HepG2 (cell line): ENCODE results near the gene NYAP1. TPM values are rescaled to one million over a fixed set of nuclear protein-coding genes. Genes with fewer than 3 reads are reported as not detected.

ENCODE experiments used
- ARNT2 ChIP-seq: sonication (generic); formaldehyde crosslinking; IDR thresholded peaks from 2 replicates; pipeline ENCODE4 v1.8.0; 2022; ENCODE audit warnings: mild to moderate bottlenecking, low read depth, missing genetic modification reagents, moderate library complexity
- BRCA1 ChIP-seq: sonication (generic); formaldehyde crosslinking; IDR thresholded peaks from 2 replicates; pipeline ENCODE4 v1.4.0; 2020; ENCODE audit warnings: missing genetic modification reagents
- CHCHD3 ChIP-seq: sonication (generic); formaldehyde crosslinking; IDR thresholded peaks from 2 replicates; pipeline ENCODE4 v1.8.0; 2022; ENCODE audit warnings: mild to moderate bottlenecking, missing genetic modification reagents, moderate library complexity
- CREB3 ChIP-seq: sonication (generic); formaldehyde crosslinking; IDR thresholded peaks from 2 replicates; pipeline ENCODE4 v1.5.0; 2020; ENCODE audit warnings: missing genetic modification reagents
- ETV5 ChIP-seq: IDR thresholded peaks from 2 replicates; pipeline ENCODE4 v1.6.1; 2018; ENCODE audit warnings: missing biosample characterization, missing genetic modification reagents, inconsistent platforms, borderline replicate concordance
- FIP1L1 ChIP-seq: fragments of 200-400 bp; formaldehyde crosslinking; IDR thresholded peaks from 2 replicates; pipeline ENCODE4 v1.6.1; 2018; ENCODE audit warnings: low read depth, mild to moderate bottlenecking, low read length, moderate library complexity, borderline replicate concordance; ENCODE audit not compliant: insufficient read depth
- FOXA3 ChIP-seq: IDR thresholded peaks from 2 replicates; pipeline ENCODE4 v1.6.1; 2016; ENCODE audit warnings: missing genetic modification reagents, missing compliant biosample characterization
- GFI1 ChIP-seq: sonication (generic); formaldehyde crosslinking; IDR thresholded peaks from 2 replicates; pipeline ENCODE4 v1.5.0; 2020; ENCODE audit warnings: missing genetic modification reagents, mild to moderate bottlenecking, borderline replicate concordance
- HHEX ChIP-seq: IDR thresholded peaks from 2 replicates; pipeline ENCODE4 v1.6.1; 2016; ENCODE audit warnings: control low read depth
- NAIF1 ChIP-seq: sonication (generic); formaldehyde crosslinking; IDR thresholded peaks from 2 replicates; pipeline ENCODE4 v1.5.0; 2020; ENCODE audit warnings: mild to moderate bottlenecking, missing genetic modification reagents, borderline replicate concordance
- NFYB ChIP-seq: sonication (generic); formaldehyde crosslinking; IDR thresholded peaks from 2 replicates; pipeline ENCODE4 v1.4.0; 2020; ENCODE audit warnings: missing genetic modification reagents
- PRPF4 ChIP-seq: fragments of 200-400 bp; formaldehyde crosslinking; IDR thresholded peaks from 2 replicates; pipeline ENCODE4 v1.6.1; 2016; ENCODE audit warnings: low read length, low read depth; ENCODE audit not compliant: poor library complexity, severe bottlenecking
- RORA ChIP-seq: sonication (generic); formaldehyde crosslinking; IDR thresholded peaks from 2 replicates; pipeline ENCODE4 v1.5.0; 2020; ENCODE audit warnings: mild to moderate bottlenecking, missing genetic modification reagents, moderate library complexity
- SIN3B ChIP-seq: fragments of 150-350 bp; IDR thresholded peaks from 2 replicates; pipeline ENCODE4 v1.6.1; 2014; ENCODE audit warnings: low read length
- SMC3 ChIP-seq: IDR thresholded peaks from 2 replicates; pipeline ENCODE4 v1.6.1; 2011; ENCODE audit warnings: low read length, improper control_type of control experiment
- SOX5 ChIP-seq: IDR thresholded peaks from 2 replicates; pipeline ENCODE4 v1.6.1; 2016; ENCODE audit warnings: borderline replicate concordance
- USF2 ChIP-seq, 2 experiments: sonication (generic) in 1 of 2; formaldehyde crosslinking in 1 of 2; IDR thresholded peaks; 2 replicates each; pipeline versions ENCODE4 v1.5.1 to v1.6.1; 2011 to 2020; ENCODE audit warnings: borderline replicate concordance in 1 of 2, low read depth in 1 of 2, low read length in 1 of 2, mild to moderate bottlenecking in 1 of 2, missing genetic modification reagents in 1 of 2, moderate library complexity in 1 of 2
- ZBTB14 ChIP-seq: sonication (generic); formaldehyde crosslinking; IDR thresholded peaks from 2 replicates; pipeline ENCODE4 v1.4.0; 2020; ENCODE audit warnings: missing genetic modification reagents
- ZNF138 ChIP-seq: sonication (generic); formaldehyde crosslinking; IDR thresholded peaks from 2 replicates; pipeline ENCODE4 v1.5.0; 2020; ENCODE audit warnings: mild to moderate bottlenecking, low read depth, missing genetic modification reagents
- ZNF317 ChIP-seq: sonication (generic); formaldehyde crosslinking; IDR thresholded peaks from 2 replicates; pipeline ENCODE4 v1.5.0; 2020; ENCODE audit warnings: mild to moderate bottlenecking, missing genetic modification reagents
- ZNF34 ChIP-seq: sonication (generic); formaldehyde crosslinking; IDR thresholded peaks from 2 replicates; pipeline ENCODE4 v1.4.0; 2020; ENCODE audit warnings: mild to moderate bottlenecking, missing genetic modification reagents, borderline replicate concordance
- ZNF432 ChIP-seq: sonication (generic); formaldehyde crosslinking; IDR thresholded peaks from 2 replicates; pipeline ENCODE4 v1.5.0; 2020; ENCODE audit warnings: missing genetic modification reagents, mild to moderate bottlenecking, borderline replicate concordance
- ZNF543 ChIP-seq: sonication (generic); formaldehyde crosslinking; IDR thresholded peaks from 2 replicates; pipeline ENCODE4 v1.4.0; 2020; ENCODE audit warnings: mild to moderate bottlenecking, missing genetic modification reagents
- ZNF598 ChIP-seq: sonication (generic); formaldehyde crosslinking; IDR thresholded peaks from 2 replicates; pipeline ENCODE4 v1.5.1; 2020; ENCODE audit warnings: mild to moderate bottlenecking, missing genetic modification reagents, borderline replicate concordance
- ZNF720 ChIP-seq: sonication (generic); formaldehyde crosslinking; IDR thresholded peaks from 2 replicates; pipeline ENCODE4 v1.4.0; 2020; ENCODE audit warnings: missing genetic modification reagents
- ZNF724P ChIP-seq: sonication (generic); formaldehyde crosslinking; IDR thresholded peaks from 2 replicates; pipeline ENCODE4 v1.8.0; 2022; ENCODE audit warnings: missing genetic modification reagents, borderline replicate concordance
- ZNF775 ChIP-seq: sonication (generic); formaldehyde crosslinking; IDR thresholded peaks from 2 replicates; pipeline ENCODE4 v1.4.0; 2020; ENCODE audit warnings: missing genetic modification reagents, mild to moderate bottlenecking, moderate library complexity, borderline replicate concordance
- ZNF788 ChIP-seq: sonication (generic); formaldehyde crosslinking; IDR thresholded peaks from 2 replicates; pipeline ENCODE4 v1.5.0; 2020; ENCODE audit warnings: mild to moderate bottlenecking, missing genetic modification reagents, borderline replicate concordance
- polyA plus RNA-seq, 8 experiments: library from polyadenylated mRNA; depleted of rRNA in 3 of 8; stranded (reverse) in 7 of 8; unstranded in 1 of 8; fragments of >200 nt; fragmentation: Illumina TruSeq in 4 of 8; extraction: Trizol in 4 of 8; gene quantifications; 2 replicates each; pipeline versions ENCODE4 v1.2.1 to v1.2.3, GENCODE V29; 2011 to 2016; ENCODE audit warnings: low read depth in 4 of 8, missing spikeins in 1 of 8, mixed read lengths in 1 of 8; ENCODE audit not compliant: insufficient read depth in 1 of 8
- total RNA-seq, 5 experiments: library from RNA; depleted of rRNA; stranded (reverse); fragments of >200 nt; fragmentation: Illumina TruSeq; extraction: Trizol; gene quantifications; 2 replicates each; pipeline ENCODE4 v1.2.3, GENCODE V29; 2016; ENCODE audit warnings: low read depth in 1 of 5

NYAP1 gene
- total and polyA plus RNA-seq, 2 of the 13 experiments (the other 11 are each of a cell fraction or from before 2014, with no cell fraction given), result 0.15 to 0.46 TPM

- TF ChIP-seq CREB3 (CRISPR knock-in tag) (no peak), ZNF724P (CRISPR knock-in tag) (no peak), NFYB (CRISPR knock-in tag) (peak; percentile 68), ZNF788 (no peak), FIP1L1 (no peak), ZNF598 (CRISPR knock-in tag) (no peak), GFI1 (CRISPR knock-in tag) (no peak), RORA (CRISPR knock-in tag) (0 out of 2 replicates have a peak, but pooled peaks have one; percentile 66), ZNF138 (no peak), ZBTB14 (CRISPR knock-in tag) (no peak), ZNF34 (CRISPR knock-in tag) (no peak), ETV5 (peak; percentile 48; the same call in 1 of the 2 replicates), ZNF543 (CRISPR knock-in tag) (no peak), BRCA1 (CRISPR knock-in tag) (no peak), CHCHD3 (no peak), ZNF432 (CRISPR knock-in tag) (no peak), USF2 (IDR thresholded peaks at IDR 0.05; ENCODE audit: low read depth, low read length) (no peak), USF2 (CRISPR knock-in tag; IDR thresholded peaks at IDR 0.05; ENCODE audit: borderline replicate concordance) (no peak), NAIF1 (CRISPR knock-in tag) (no peak), ZNF775 (no peak), ZNF720 (CRISPR knock-in tag) (no peak), ARNT2 (CRISPR knock-in tag) (no peak), SOX5 (CRISPR knock-in tag) (peak; percentile 67; the same call in 1 of the 2 replicates), HHEX (CRISPR knock-in tag) (no peak), ZNF317 (no peak), SMC3 (no peak), PRPF4 (no peak), SIN3B (no peak), FOXA3 (0 out of 2 replicates have a peak, but pooled peaks have one; percentile 48)
These were observed 56.5 kb downstream of the NYAP1 start (continued) for GRCh38 chr7:100540073-100540723.
